Peyer's patch (tissue), 4 donors: Measurements from ENCODE around the gene DDX20.

Experiments
- CTCF ChIP-seq, 6 experiments: fragments of 450-650 bp in 4 of 6; fragments of 200-600 bp in 2 of 6; sonication (generic) in 1 of 6; IDR thresholded peaks; one replicate each; pipeline ENCODE4 v1.5.1; 2017 to 2019; ENCODE audit warnings: antibody characterized with exemption in 6 of 6, mild to moderate bottlenecking in 3 of 6, moderate library complexity in 1 of 6
- POLR2A ChIP-seq, 2 donors: fragments of 450-650 bp; IDR thresholded peaks; one replicate each; pipeline ENCODE4 v1.5.1; 2017; ENCODE audit warnings: antibody characterized with exemption in 2 of 2, mild to moderate bottlenecking in 2 of 2, moderate library complexity in 2 of 2

GRCh38 chr1:111733183-111733991, 22.3 kb upstream of the DDX20 start:
- TF ChIP-seq CTCF (IDR thresholded peaks at IDR 0.05) (no peak), POLR2A (IDR thresholded peaks at IDR 0.05) (no peak)
